H1 (cell line): ENCODE data around the gene RAB10. TPM values are rescaled to one million over a fixed set of nuclear protein-coding genes. Genes with fewer than 3 reads are reported as not detected.

Source experiments
- CTCF ChIA-PET: fragments of 300-600 bp; sonication (Branson Sonifier 250); formaldehyde crosslinking; loops from one replicate; lab custom pipeline; 2021; ENCODE audit not compliant: partially characterized antibody; lab: Charles Lee
- POLR2A ChIA-PET: fragments of 300-600 bp; sonication (Branson Sonifier 250); formaldehyde crosslinking; loops from one replicate; lab custom pipeline; 2021; ENCODE audit warnings: inconsistent platforms; ENCODE audit not compliant: partially characterized antibody; lab: Charles Lee
- DNase-seq, 2 experiments: peaks; one replicate each; pipeline versions ENCODE4 v3.0.0 to v3.0.0-alpha.2; 2010 to 2022; ENCODE audit warnings: low spot score in 2 of 2, low read depth in 1 of 2, mixed read lengths in 1 of 2
- FAIRE-seq: peaks from 2 replicates; lab custom pipeline; 2011; peaks lifted over from hg19 to GRCh38; lab: Jason Lieb, UNC
- H2AFZ ChIP-seq: 2 replicates; pipeline ENCODE4 v1.8.1; 2012; ENCODE audit warnings: low read length, inconsistent platforms
- H2AK5ac ChIP-seq: 2 replicates; pipeline ENCODE4 v1.6.1; 2013; ENCODE audit warnings: low read depth, low read length
- H2BK120ac ChIP-seq: replicated peaks from 2 replicates; pipeline ENCODE3; 2013; ENCODE audit warnings: low read depth, low read length, inconsistent platforms
- H2BK12ac ChIP-seq: 2 replicates; pipeline ENCODE4 v1.6.1; 2013; ENCODE audit warnings: low read depth, low read length
- H2BK15ac ChIP-seq: 2 replicates; pipeline ENCODE4 v1.6.1; 2013; ENCODE audit warnings: low read length
- H2BK20ac ChIP-seq: 2 replicates; pipeline ENCODE4 v1.6.1; 2013; ENCODE audit warnings: low read length
- H2BK5ac ChIP-seq: 2 replicates; pipeline ENCODE4 v1.6.1; 2013; ENCODE audit warnings: low read depth, low read length
- H3K14ac ChIP-seq: 2 replicates; pipeline ENCODE4 v1.6.1; 2013; ENCODE audit warnings: inconsistent platforms; ENCODE audit not compliant: insufficient read length
- H3K18ac ChIP-seq: 2 replicates; pipeline ENCODE4 v1.6.1; 2013; ENCODE audit warnings: low read length; ENCODE audit errors: extremely low read depth
- H3K23ac ChIP-seq: 2 replicates; pipeline ENCODE4 v1.6.1; 2013; ENCODE audit warnings: inconsistent platforms; ENCODE audit not compliant: insufficient read length
- H3K23me2 ChIP-seq: 2 replicates; pipeline ENCODE4 v1.6.1; 2013; ENCODE audit warnings: low read depth, low read length
- H3K27ac ChIP-seq: 2 replicates; pipeline ENCODE4 v1.6.1; 2011; ENCODE audit warnings: low read depth, low read length, inconsistent platforms
- H3K27me3 ChIP-seq, 4 experiments: replicated peaks in 1 of 4; 1 replicate in 1 of 4; 2 replicates in 3 of 4; pipeline versions ENCODE4 v1.6.1 to v1.8.1; 2011 to 2013; ENCODE audit warnings: low read length in 3 of 4, mild to moderate bottlenecking in 3 of 4, inconsistent platforms in 2 of 4, mixed read lengths in 2 of 4, moderate library complexity in 1 of 4; ENCODE audit not compliant: control insufficient read depth in 3 of 4, insufficient read depth in 3 of 4; ENCODE audit errors: extremely low read depth in 1 of 4
- H3K36me3 ChIP-seq, 4 experiments: 2 replicates each; pipeline versions ENCODE4 v1.6.1 to v1.8.1; 2011 to 2013; ENCODE audit warnings: mild to moderate bottlenecking in 4 of 4, low read length in 3 of 4, moderate library complexity in 2 of 4, control low read depth in 1 of 4, inconsistent platforms in 1 of 4; ENCODE audit not compliant: insufficient read depth in 4 of 4, control insufficient read depth in 2 of 4
- H3K4ac ChIP-seq: replicated peaks from 2 replicates; pipeline ENCODE3; 2013; ENCODE audit warnings: low read length, low read depth, mixed read lengths, inconsistent platforms; ENCODE audit not compliant: insufficient read length
- H3K4me1 ChIP-seq, 4 experiments: replicated peaks in 1 of 4; 1 replicate in 1 of 4; 2 replicates in 3 of 4; pipeline versions ENCODE4 v1.6.1 to v1.8.1; 2011 to 2013; ENCODE audit warnings: low read length in 3 of 4, inconsistent platforms in 2 of 4, mixed read lengths in 1 of 4; ENCODE audit not compliant: insufficient read depth in 4 of 4, control insufficient read depth in 3 of 4
- H3K4me2 ChIP-seq, 2 experiments: 2 replicates each; pipeline versions ENCODE4 v1.6.1 to v1.8.1; 2011 to 2013; ENCODE audit warnings: low read depth in 2 of 2, low read length in 2 of 2, control low read depth in 1 of 2, inconsistent platforms in 1 of 2, mild to moderate bottlenecking in 1 of 2; ENCODE audit not compliant: insufficient read depth in 1 of 2
- H3K4me3 ChIP-seq, 4 experiments: fragments of 200-600, 300-600 bp in 1 of 4; sonication (generic), shearing (Covaris generic), sonication (Bioruptor Twin) in 1 of 4; 2 replicates each; pipeline versions ENCODE4 v1.5.1 to v1.8.1; 2011 to 2016; ENCODE audit warnings: low read length in 4 of 4, low read depth in 3 of 4, control low read depth in 2 of 4, inconsistent platforms in 2 of 4, mild to moderate bottlenecking in 2 of 4, mixed read lengths in 1 of 4, moderate library complexity in 1 of 4; ENCODE audit not compliant: insufficient read depth in 2 of 4; ENCODE audit errors: extremely low read depth in 1 of 4
- H3K56ac ChIP-seq: replicated peaks from 2 replicates; pipeline ENCODE3; 2013; ENCODE audit warnings: low read depth, mild to moderate bottlenecking, mixed read lengths, low read length, inconsistent platforms; ENCODE audit not compliant: insufficient read length
- H3K79me1 ChIP-seq: 2 replicates; pipeline ENCODE4 v1.6.1; 2013; ENCODE audit warnings: low read depth, low read length, control low read depth
- H3K79me2 ChIP-seq, 2 experiments: 2 replicates each; pipeline versions ENCODE4 v1.6.1 to v1.8.1; 2012 to 2013; ENCODE audit warnings: low read length in 2 of 2, mild to moderate bottlenecking in 2 of 2, inconsistent platforms in 1 of 2; ENCODE audit not compliant: insufficient read depth in 2 of 2, control insufficient read depth in 1 of 2
- H3K9ac ChIP-seq, 4 experiments: replicated peaks in 1 of 4; 1 replicate in 1 of 4; 2 replicates in 3 of 4; pipeline versions ENCODE4 v1.6.1 to v1.8.1; 2011 to 2013; ENCODE audit warnings: low read depth in 3 of 4, low read length in 3 of 4, control low read depth in 2 of 4, mild to moderate bottlenecking in 2 of 4, moderate library complexity in 2 of 4, inconsistent platforms in 1 of 4; ENCODE audit errors: extremely low read depth in 1 of 4
- H3K9me3 ChIP-seq, 2 experiments: 2 replicates each; pipeline versions ENCODE4 v1.6.1 to v1.8.1; 2012 to 2013; ENCODE audit warnings: mild to moderate bottlenecking in 2 of 2, moderate library complexity in 2 of 2, control low read depth in 1 of 2, inconsistent platforms in 1 of 2, low read depth in 1 of 2, low read length in 1 of 2, mixed read lengths in 1 of 2; ENCODE audit not compliant: insufficient read depth in 2 of 2
- H4K20me1 ChIP-seq, 2 experiments: replicated peaks in 1 of 2; 2 replicates each; pipeline versions ENCODE3 to v1.8.1; 2011 to 2013; ENCODE audit warnings: inconsistent platforms in 2 of 2, low read length in 2 of 2, mild to moderate bottlenecking in 1 of 2; ENCODE audit not compliant: insufficient read depth in 2 of 2, control insufficient read depth in 1 of 2
- H4K5ac ChIP-seq: 2 replicates; pipeline ENCODE4 v1.6.1; 2013; ENCODE audit warnings: low read length, low read depth, mixed read lengths, inconsistent platforms; ENCODE audit not compliant: insufficient read length
- H4K8ac ChIP-seq: 2 replicates; pipeline ENCODE4 v1.8.0; 2013; ENCODE audit warnings: mild to moderate bottlenecking, moderate library complexity, low read length, inconsistent platforms; ENCODE audit not compliant: insufficient read depth; ENCODE audit errors: extremely low read depth
- H4K91ac ChIP-seq: replicated peaks from 2 replicates; pipeline ENCODE3; 2013; ENCODE audit warnings: low read length, mixed read lengths, inconsistent platforms; ENCODE audit not compliant: insufficient read length
- POLR2A ChIP-seq, 2 experiments: IDR thresholded peaks; 1 replicate in 1 of 2; 2 replicates in 1 of 2; pipeline ENCODE4 v1.6.1; 2011; ENCODE audit warnings: low read depth in 2 of 2, low read length in 2 of 2, mild to moderate bottlenecking in 2 of 2; ENCODE audit errors: control extremely low read depth in 1 of 2
- RAD21 ChIP-seq, 2 experiments: IDR thresholded peaks in 1 of 2; conservative IDR thresholded peaks in 1 of 2; 2 replicates each; pipeline ENCODE4 v1.6.1; 2011; ENCODE audit warnings: low read depth in 2 of 2, low read length in 2 of 2, improper control_type of control experiment in 1 of 2, inconsistent platforms in 1 of 2, mild to moderate bottlenecking in 1 of 2, moderate library complexity in 1 of 2
- SIRT6 ChIP-seq: IDR thresholded peaks from one replicate; pipeline ENCODE4 v1.7.1; 2012; ENCODE audit warnings: low read length, inconsistent platforms
- SRF ChIP-seq: IDR thresholded peaks from 2 replicates; pipeline ENCODE4 v1.6.1; 2011; ENCODE audit warnings: mild to moderate bottlenecking, low read depth, low read length, moderate library complexity
- YY1 ChIP-seq: IDR thresholded peaks from 2 replicates; pipeline ENCODE4 v1.6.1; 2011; ENCODE audit warnings: low read depth, mild to moderate bottlenecking, low read length
- WGBS, 2 experiments: shearing (Covaris generic) in 1 of 2; methylation state at CpG; one replicate each; pipeline versions ENCODE4 v1.1.6 to v1.1.7; 2013 to 2015; ENCODE audit warnings: low lambda C conversion rate in 2 of 2, mixed read lengths in 2 of 2, inconsistent platforms in 1 of 2, low coverage in 1 of 2, missing lambda C conversion rate in 1 of 2; ENCODE audit not compliant: insufficient replicate concordance in 2 of 2, insufficient coverage in 1 of 2, insufficient read length in 1 of 2; ENCODE audit errors: extremely low coverage in 1 of 2, missing lambda C conversion rate in 1 of 2; 5-methylcytosine and 5-hydroxymethylcytosine counted together
- long read RNA-seq, 2 experiments: library from RNA in 1 of 2; library from capped mRNA in 1 of 2; stranded (forward); transcript quantifications; one replicate each; pipeline ENCODE4 v2.0.0, GENCODE V29; 2021; ENCODE audit warnings: inconsistent platforms in 1 of 2
- polyA minus RNA-seq, 3 experiments: library from RNA; depleted of rRNA, polyadenylated mRNA; stranded (reverse); fragments of >200 nt; gene quantifications; 1 replicate in 2 of 3; 2 replicates in 1 of 3; pipeline ENCODE4 v1.2.3, GENCODE V29; 2011
- polyA plus RNA-seq, 7 experiments: library from polyadenylated mRNA; depleted of rRNA in 3 of 7; stranded (reverse) in 5 of 7; unstranded in 2 of 7; fragments of >200 nt in 5 of 7; fragments of 200-250 nt in 2 of 7; gene quantifications; 1 replicate in 5 of 7; 2 replicates in 1 of 7; 4 replicates in 1 of 7; pipeline versions ENCODE4 v1.2.1 to v1.2.3, GENCODE V29; 2011 to 2013; ENCODE audit warnings: missing spikeins in 2 of 7, mixed read lengths in 2 of 7
- total RNA-seq: library from RNA; stranded (reverse); fragmentation: NEBNext Ultra II Directional; extraction: Animal tissue kit (Norgen Biotek cat#: 25700); gene quantifications from 2 replicates; pipeline ENCODE4 v1.2.1, GENCODE V29; 2021

The RAB10 gene
- 127 and 136 TPM in 2 replicates for total RNA-seq
- 42.6 and 54.0 TPM in 2 replicates for polyA plus RNA-seq (2011; rRNA removed)
- polyA plus RNA-seq (2011; cell fraction: cytosol; rRNA removed) = 89.1 TPM
- polyA plus RNA-seq (2011; cell fraction: nucleus; rRNA removed) = 33.3 TPM
- 86.7 to 134 TPM (median 95.2 TPM) in 4 replicates for polyA plus RNA-seq (2012, experiment 1 of 2)
- polyA plus RNA-seq (2012, experiment 2 of 2) = 36.5 TPM
- 78.4 TPM for polyA plus RNA-seq (2013, experiment 1 of 2)
- 84.4 TPM for polyA plus RNA-seq (2013, experiment 2 of 2)
- 40.8 and 48.4 TPM in 2 replicates for polyA minus RNA-seq (2011; rRNA and poly(A)+ RNA removed)
- 67.7 TPM for polyA minus RNA-seq (2011; cell fraction: cytosol; rRNA and poly(A)+ RNA removed)
- 47.1 TPM for polyA minus RNA-seq (2011; cell fraction: nucleus; rRNA and poly(A)+ RNA removed)
- long read RNA-seq, experiment 1, transcript RAB10-201 (6 exons, 3,535 nt) = major isoform, 74 of 156 reads
- long read RNA-seq, experiment 1, partial matches to known transcripts = 73 of 156 reads
- long read RNA-seq, experiment 1, other reads (novel, unspliced or antisense) = 9 of 156 reads
- long read RNA-seq, experiment 2, partial matches to known transcripts = 3 of 8 reads
- long read RNA-seq, experiment 2, other reads (novel, unspliced or antisense) = 4 of 8 reads

DNA sequence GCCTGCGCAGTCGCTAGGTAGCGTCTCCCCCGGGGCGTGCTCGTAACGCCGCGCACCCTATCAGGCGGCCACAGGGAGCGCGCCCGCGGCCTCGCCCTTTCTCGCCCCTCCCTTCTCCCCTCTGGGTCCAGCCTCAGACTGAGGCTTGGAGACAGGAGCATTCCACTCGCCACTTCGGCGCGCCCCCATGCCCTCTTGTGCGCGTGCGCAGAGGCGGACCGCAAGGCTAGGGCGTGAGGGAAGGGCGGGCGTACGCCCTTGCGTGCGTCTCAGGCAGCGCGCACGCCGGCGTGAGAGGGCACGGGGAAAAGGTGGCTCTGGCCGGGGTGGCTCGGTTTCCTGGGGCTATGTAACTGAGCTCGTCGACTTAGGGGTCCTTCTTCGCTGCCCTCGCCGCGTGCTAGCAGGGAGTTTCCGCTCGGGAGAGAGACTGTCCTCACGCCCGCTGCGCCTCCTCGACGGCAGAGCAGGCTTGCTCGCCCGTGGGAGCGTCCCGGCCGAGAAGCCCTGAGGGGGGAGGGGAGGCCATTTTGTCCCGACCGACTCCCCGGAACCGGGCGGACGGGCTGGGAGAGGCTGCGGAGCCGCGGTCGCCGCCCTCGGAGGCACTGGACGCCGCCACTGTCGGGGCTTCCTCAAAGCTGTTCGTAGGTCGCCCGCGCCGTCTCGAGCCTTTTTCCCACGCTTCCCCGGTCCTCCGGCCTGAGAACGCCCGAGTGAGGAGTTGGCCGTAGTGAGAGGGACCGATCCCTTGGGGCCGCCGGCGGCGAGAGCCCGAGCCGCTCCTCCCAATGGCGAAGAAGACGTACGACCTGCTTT is at the start of gene RAB10:
RAB10 (plus strand) TSS at position 267 of the 819 bp plus-strand sequence; CDS start at position 792, 525 bp downstream.
- Histone ChIP-seq H3K4me3 (peak within 1 kb of the TSS; percentile 97 to 99 (median 99)), H4K91ac (peak within 1 kb of the TSS; percentile 100), H4K20me1 (peaks cover 10 to 14% of the 10 kb centered on the region in 2 experiments), H3K23me2 (peaks cover 6% of the 10 kb centered on the region; the same call in 1 of the 2 replicates), H3K27ac (peak within 1 kb of the TSS; percentile 90), H3K56ac (peak within 1 kb of the TSS; percentile 99), H3K14ac (no peak within 1 kb of the TSS), H4K8ac (peak within 1 kb of the TSS; percentile 99), H2BK15ac (peak within 1 kb of the TSS; percentile 98; the same call in 1 of the 2 replicates), H2BK20ac (no peak within 1 kb of the TSS), H3K4ac (peak within 1 kb of the TSS; percentile 99), H3K9me3 (no peaks in the 10 kb centered on the region), H2BK12ac (peak within 1 kb of the TSS; percentile 98), H3K36me3 (peaks cover 0 to 4% (median 0%) of the 10 kb centered on the region in 4 experiments; a peak in 2 of 8 replicates), H2AFZ (no peak within 1 kb of the TSS; the same call in 1 of the 2 replicates), H3K4me1 (peaks cover 0 to 4% (median 1%) of the 10 kb centered on the region in 4 experiments; a peak in 6 of 7 replicates), H3K23ac (no peak within 1 kb of the TSS), H3K4me2 (peak within 1 kb of the TSS; percentile 80 to 88), H3K9ac (peak within 1 kb of the TSS; percentile 89 to 96 (median 94)), H2BK5ac (peak within 1 kb of the TSS; percentile 100), H3K18ac (peak within 1 kb of the TSS; percentile 99), H4K5ac (peak within 1 kb of the TSS; percentile 100), H3K79me1 (0 out of 2 replicates have a peak, but pooled peaks cover 2% of the 10 kb centered on the region), H2AK5ac (no peak within 1 kb of the TSS), H3K27me3 (no peaks in the 10 kb centered on the region), H3K79me2 (peaks cover 42 to 48% of the 10 kb centered on the region in 2 experiments), H2BK120ac (peak within 1 kb of the TSS; percentile 33)
- WGBS, 2 experiments = 1% methylated on average over 67 of the region's 94 CpGs; no CpG with 5 or more reads in 1 of the 2 experiments
- CTCF ChIA-PET = interaction anchor here (0.7 to 1.7 kb wide), 7 partner anchors 41 to 111 kb away, joined by 3 to 5 read pairs (median 3); no protein-coding TSS in a partner anchor
- DNase-seq (peak; percentile 97 to 99), FAIRE-seq (no peak)
- POLR2A ChIA-PET = interaction anchor here (0.6 to 4.7 kb wide), 36 partner anchors 9 to 721 kb away, joined by 3 to 44 read pairs (median 4); partner anchors contain the start of genes ASXL2, GAREM2 and KIF3C
- TF ChIP-seq RAD21 (IDR thresholded peaks at IDR 0.05 in 1 of 2, conservative IDR thresholded peaks at IDR 0.05 in 1 of 2; ENCODE audit: low read depth in 2 of 2, low read length in 2 of 2) (no peak), POLR2A (IDR thresholded peaks at IDR 0.05; ENCODE audit: control extremely low read depth in 1 of 2, low read depth in 2 of 2, low read length in 2 of 2) (peak; percentile 90 to 92), SIRT6 (no peak), YY1 (peak; percentile 89), SRF (no peak)
